Activated CD8-positive, alpha-beta memory T cell treated with anti-CD3 and anti-CD28 coated beads, Interleukin-2, amount 10 ng/mL, durations not matched to agents 7 days and 5 days (primary cell): ENCODE data around the gene FAM98A. TPM values are rescaled to one million over a fixed set of nuclear protein-coding genes. Genes with fewer than 3 reads are reported as not detected.

ENCODE experiments used
- ATAC-seq: fragments of 150-1000 bp; cut with Tn5 transposase; one replicate; pipeline ENCODE4 v1.10.0; 2021; ENCODE audit warnings: moderate library complexity
- CTCF ChIA-PET: fragments of 350-600 bp; sonication (Branson Sonifier 250); formaldehyde crosslinking; loops from one replicate; lab custom pipeline; 2021; ENCODE audit warnings: antibody characterized with exemption; lab: Charles Lee
- DNase-seq: peaks from one replicate; pipeline ENCODE4 v3.0.0-alpha.2; 2020
- H3K27ac Mint-ChIP-seq: one replicate; pipeline ENCODE4 v1.8.0; 2021; ENCODE audit warnings: mild to moderate bottlenecking, mixed read lengths
- H3K27me3 Mint-ChIP-seq: one replicate; pipeline ENCODE4 v1.8.0; 2021; ENCODE audit warnings: mixed read lengths
- H3K36me3 Mint-ChIP-seq: one replicate; pipeline ENCODE4 v1.8.0; 2021; ENCODE audit warnings: mild to moderate bottlenecking, mixed read lengths
- H3K4me1 Mint-ChIP-seq: one replicate; pipeline ENCODE4 v1.8.0; 2021; ENCODE audit warnings: mixed read lengths
- H3K4me3 Mint-ChIP-seq: one replicate; pipeline ENCODE4 v1.8.0; 2021; ENCODE audit warnings: mild to moderate bottlenecking, moderate library complexity, mixed read lengths
- H3K9me3 Mint-ChIP-seq: one replicate; pipeline ENCODE4 v1.8.0; 2022; ENCODE audit warnings: low read depth, mixed read lengths
- total RNA-seq, 2 experiments: library from RNA; stranded (reverse); gene quantifications; one replicate each; pipeline ENCODE4 v1.2.3, GENCODE V29; 2021

Gene FAM98A
- total RNA-seq, 2 experiments from 2014 or later = 36.1 to 51.7 TPM

- CTCF ChIA-PET = interaction anchor here (0.7 to 2.7 kb wide), 20 partner anchors 9 to 971 kb away, joined by 3 to 46 read pairs (median 5); partner anchors contain the start of genes FAM98A and RASGRP3
- no peak overlapping the region for H3K4me3 Mint-ChIP-seq
- H3K36me3 Mint-ChIP-seq = peaks cover 22% of the 10 kb centered on the region
- no peaks in the 10 kb centered on the region for H3K27me3 Mint-ChIP-seq
- no peak overlapping the region for H3K27ac Mint-ChIP-seq
- peaks cover 13% of the 10 kb centered on the region for H3K4me1 Mint-ChIP-seq
- ATAC-seq (peak; percentile 53), DNase-seq (no peak)
- H3K9me3 Mint-ChIP-seq = no peaks in the 10 kb centered on the region
These were observed 15.7 kb downstream of the FAM98A start for GRCh38 chr2:33583194-33583938.

- ATAC-seq (no peak), DNase-seq (no peak)
- H3K36me3 Mint-ChIP-seq = peaks cover 20% of the 10 kb centered on the region
- no peak overlapping the region for H3K27ac Mint-ChIP-seq
- H3K9me3 Mint-ChIP-seq = no peaks in the 10 kb centered on the region
- peaks cover 13% of the 10 kb centered on the region for H3K4me1 Mint-ChIP-seq
- CTCF ChIA-PET = interaction anchor here (1.3 to 2.7 kb wide), 3 partner anchors 13 to 151 kb away, joined by 3 to 46 read pairs (median 11); partner anchors contain the start of gene RASGRP3
- no peak overlapping the region for H3K4me3 Mint-ChIP-seq
- no peaks in the 10 kb centered on the region for H3K27me3 Mint-ChIP-seq
These were observed 17.2 kb downstream of the FAM98A start for GRCh38 chr2:33581872-33582271.

DNA sequence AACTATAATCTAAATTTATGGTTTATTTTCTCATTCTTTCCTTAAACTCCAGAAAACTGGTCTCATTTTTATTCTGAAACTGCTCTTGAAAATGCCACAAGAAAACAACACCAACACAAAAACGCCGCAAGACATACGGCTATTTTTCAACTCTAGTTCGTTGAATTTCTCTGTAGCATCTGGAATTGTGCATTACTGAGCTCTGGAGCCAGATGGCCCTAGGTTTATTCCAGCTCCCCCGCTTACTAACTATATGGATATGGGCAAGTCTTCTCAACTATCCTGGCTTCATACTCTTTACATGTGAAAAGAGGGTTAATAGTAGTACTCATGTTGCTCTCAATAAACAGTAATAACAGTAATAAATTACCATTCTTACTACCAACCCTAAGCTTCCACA is 19.9 kb downstream of the FAM98A start:
- Mint-ChIP-seq H3K27ac (no peak overlapping the region), H3K9me3 (no peaks in the 10 kb centered on the region), H3K4me3 (no peak overlapping the region), H3K36me3 (peaks cover 8% of the 10 kb centered on the region), H3K27me3 (no peaks in the 10 kb centered on the region), H3K4me1 (peaks cover 13% of the 10 kb centered on the region)
- no peak for DNase-seq
- CTCF ChIA-PET = no interaction called here
- ATAC-seq = no peak

- no peak overlapping the region for H3K4me3 Mint-ChIP-seq
- no peak for ATAC-seq
- H3K27ac Mint-ChIP-seq = no peak overlapping the region
- CTCF ChIA-PET = no interaction called here
- no peak for DNase-seq
- H3K27me3 Mint-ChIP-seq = no peaks in the 10 kb centered on the region
- peaks cover 5% of the 10 kb centered on the region for H3K36me3 Mint-ChIP-seq
- H3K4me1 Mint-ChIP-seq = peaks cover 13% of the 10 kb centered on the region
- H3K9me3 Mint-ChIP-seq = no peaks in the 10 kb centered on the region
These were observed 21.4 kb downstream of the FAM98A start for GRCh38 chr2:33577668-33578067.

GRCh38 chr2:33577084-33577483 is 22.0 kb downstream of the FAM98A start:
- H3K36me3 Mint-ChIP-seq = peaks cover 3% of the 10 kb centered on the region
- no peaks in the 10 kb centered on the region for H3K9me3 Mint-ChIP-seq
- DNase-seq (no peak), ATAC-seq (no peak)
- CTCF ChIA-PET = no interaction called here
- H3K27ac Mint-ChIP-seq = no peak overlapping the region
- H3K27me3 Mint-ChIP-seq = no peaks in the 10 kb centered on the region
- peaks cover 7% of the 10 kb centered on the region for H3K4me1 Mint-ChIP-seq
- H3K4me3 Mint-ChIP-seq = no peak overlapping the region

DNA sequence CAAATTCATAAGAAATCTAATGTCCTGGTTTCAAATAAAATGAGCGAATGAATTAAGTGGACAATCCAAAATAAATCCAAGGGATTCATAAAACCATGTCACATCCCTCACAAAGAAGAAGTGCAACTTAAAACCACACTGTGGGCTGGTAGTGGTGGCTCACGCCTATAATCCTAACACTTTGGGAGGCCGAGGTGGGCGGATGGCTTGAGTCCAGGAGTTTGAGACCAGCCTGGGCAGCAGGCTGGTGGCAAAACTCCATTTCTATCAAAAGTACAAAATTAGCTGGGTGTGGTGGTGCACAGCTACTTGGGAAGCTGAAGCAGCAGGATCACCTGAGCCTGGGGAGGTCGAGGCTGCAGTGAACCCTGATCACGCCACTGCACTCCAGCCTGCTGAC is 25.4 kb downstream of the FAM98A start:
- Mint-ChIP-seq H3K4me1 (peaks cover 8% of the 10 kb centered on the region), H3K9me3 (no peaks in the 10 kb centered on the region), H3K27ac (no peak overlapping the region), H3K36me3 (no peaks in the 10 kb centered on the region), H3K27me3 (no peaks in the 10 kb centered on the region), H3K4me3 (no peak overlapping the region)
- ATAC-seq = no peak
- DNase-seq = no peak
- CTCF ChIA-PET = no interaction called here

- peaks cover 8% of the 10 kb centered on the region for H3K4me1 Mint-ChIP-seq
- no peaks in the 10 kb centered on the region for H3K9me3 Mint-ChIP-seq
- no peak overlapping the region for H3K27ac Mint-ChIP-seq
- no peaks in the 10 kb centered on the region for H3K36me3 Mint-ChIP-seq
- ATAC-seq (no peak), DNase-seq (no peak)
- CTCF ChIA-PET = interaction anchor here (0.6 to 1.2 kb wide), 2 partner anchors 8 to 796 kb away, joined by 3 read pairs; no protein-coding TSS in a partner anchor
- no peak overlapping the region for H3K4me3 Mint-ChIP-seq
- H3K27me3 Mint-ChIP-seq = no peaks in the 10 kb centered on the region
These were observed 28.4 kb downstream of the FAM98A start for GRCh38 chr2:33570681-33571080.

GRCh38 chr2:33561872-33562271 is 37.2 kb downstream of the FAM98A start:
- DNase-seq (no peak), ATAC-seq (no peak)
- Mint-ChIP-seq H3K4me3 (no peak overlapping the region), H3K9me3 (no peaks in the 10 kb centered on the region), H3K36me3 (peaks cover 36% of the 10 kb centered on the region), H3K27me3 (no peaks in the 10 kb centered on the region), H3K4me1 (peaks cover 2% of the 10 kb centered on the region), H3K27ac (no peak overlapping the region)
- CTCF ChIA-PET = no interaction called here

DNA sequence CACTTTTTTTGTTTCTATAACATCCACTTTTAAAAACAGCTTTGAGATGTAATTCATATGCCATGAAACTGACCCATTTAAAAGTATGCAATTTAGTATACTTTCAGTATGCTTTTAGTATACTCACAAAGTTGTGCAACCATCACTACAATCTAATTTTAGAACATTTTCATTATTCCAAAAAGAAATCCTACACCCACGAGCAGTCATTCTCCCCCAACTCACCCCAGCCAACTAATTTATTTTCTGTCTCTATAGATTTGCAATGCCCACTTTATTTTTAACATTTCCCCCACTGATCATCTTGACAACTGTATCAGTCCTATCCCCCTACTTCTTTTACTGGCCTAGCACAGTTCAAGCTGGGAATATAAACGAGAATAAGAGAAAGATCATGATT is 39.1 kb downstream of the FAM98A start:
- ATAC-seq (no peak), DNase-seq (no peak)
- Mint-ChIP-seq H3K4me1 (peaks cover 3% of the 10 kb centered on the region), H3K9me3 (no peaks in the 10 kb centered on the region), H3K36me3 (peaks cover 31% of the 10 kb centered on the region), H3K27me3 (no peaks in the 10 kb centered on the region), H3K27ac (no peak overlapping the region), H3K4me3 (no peak overlapping the region)
- CTCF ChIA-PET = interaction anchor here (1.2 kb wide), 1 partner anchor 180 kb away, joined by 3 read pairs; no protein-coding TSS in a partner anchor

DNA sequence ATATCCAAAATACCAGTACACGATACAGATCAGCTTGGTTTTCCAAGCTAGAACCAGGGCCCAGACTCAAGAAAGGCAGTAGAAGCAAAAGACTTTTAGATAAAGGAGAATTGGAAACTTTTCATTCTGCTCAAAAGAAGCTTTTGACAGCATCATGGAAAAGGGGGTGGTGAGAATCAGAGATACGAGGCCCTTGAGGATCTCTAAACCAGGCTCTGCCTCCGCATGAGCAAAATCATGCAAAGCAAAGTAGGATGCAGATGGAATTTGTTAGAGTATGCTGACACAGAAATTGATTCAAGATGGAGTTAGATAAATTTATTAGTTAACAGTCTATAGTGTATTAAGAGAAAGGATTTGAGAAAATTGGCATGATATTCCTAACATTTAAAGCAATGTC is 39.8 kb downstream of the FAM98A start:
- ATAC-seq = no peak
- H3K27me3 Mint-ChIP-seq = no peaks in the 10 kb centered on the region
- no peak for DNase-seq
- H3K36me3 Mint-ChIP-seq = peaks cover 29% of the 10 kb centered on the region
- H3K4me3 Mint-ChIP-seq = no peak overlapping the region
- peaks cover 7% of the 10 kb centered on the region for H3K4me1 Mint-ChIP-seq
- no peaks in the 10 kb centered on the region for H3K9me3 Mint-ChIP-seq
- no peak overlapping the region for H3K27ac Mint-ChIP-seq
- CTCF ChIA-PET = no interaction called here

DNA sequence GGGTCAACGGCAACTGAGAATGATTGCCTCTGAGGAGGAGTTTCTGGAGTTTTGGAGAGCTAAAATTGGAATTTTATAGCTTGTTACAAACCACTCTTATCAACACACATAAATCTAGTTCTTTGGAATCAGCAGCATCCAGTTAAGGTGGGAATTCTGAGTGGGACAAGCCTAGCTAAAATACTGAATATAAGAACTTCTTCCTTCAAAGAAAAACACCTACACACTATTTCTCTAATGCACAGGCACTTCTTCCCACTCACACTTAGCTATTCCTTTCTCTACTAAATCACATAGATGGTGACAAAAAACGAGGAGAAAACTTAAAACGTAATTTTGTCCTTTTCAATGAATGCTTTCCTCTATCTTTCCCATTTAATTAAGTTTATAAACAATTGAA is 43.4 kb downstream of the FAM98A start:
- CTCF ChIA-PET = interaction anchor here (1.3 kb wide), 1 partner anchor 8 kb away, joined by 4 read pairs; no protein-coding TSS in a partner anchor
- Mint-ChIP-seq H3K4me1 (peaks cover 7% of the 10 kb centered on the region), H3K4me3 (no peak overlapping the region), H3K36me3 (peaks cover 18% of the 10 kb centered on the region), H3K27ac (no peak overlapping the region), H3K9me3 (no peaks in the 10 kb centered on the region), H3K27me3 (no peaks in the 10 kb centered on the region)
- ATAC-seq (no peak), DNase-seq (no peak)

DNA sequence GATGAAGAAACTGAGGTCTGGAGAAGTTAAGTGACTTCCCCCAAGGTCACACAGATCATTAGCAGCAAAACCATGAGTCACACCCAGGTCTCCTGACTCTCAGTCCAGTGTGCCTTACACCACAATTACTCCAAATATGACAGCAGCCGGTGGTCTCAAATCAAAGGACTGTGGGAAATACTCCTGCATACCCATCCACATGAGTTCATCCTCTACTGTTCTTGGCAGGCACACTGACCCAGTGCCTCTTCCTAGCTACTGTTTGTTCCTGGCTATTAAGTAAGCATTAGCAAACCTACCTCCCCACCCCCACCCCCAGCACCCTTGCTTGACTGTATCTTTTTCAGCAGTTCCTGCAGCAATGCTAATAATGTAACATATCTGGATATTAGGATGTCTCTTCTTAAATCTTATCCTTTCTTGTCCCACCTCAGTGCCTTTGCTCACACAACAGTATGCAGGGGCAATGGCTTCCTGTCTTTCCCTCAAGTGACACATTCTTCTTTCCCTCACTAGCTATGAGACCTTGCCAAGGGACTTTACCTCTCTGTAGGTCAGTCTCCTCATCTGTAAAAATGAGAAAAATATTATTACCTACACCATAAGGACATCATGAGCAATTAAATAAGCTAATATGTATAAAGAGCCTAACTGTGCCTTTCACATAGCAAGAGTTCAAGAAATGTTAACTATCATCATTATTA is 46.2 kb downstream of the FAM98A start:
- no peak for ATAC-seq
- Mint-ChIP-seq H3K4me1 (peaks cover 5% of the 10 kb centered on the region), H3K9me3 (no peaks in the 10 kb centered on the region), H3K4me3 (no peak overlapping the region), H3K36me3 (peaks cover 10% of the 10 kb centered on the region), H3K27me3 (no peaks in the 10 kb centered on the region), H3K27ac (no peak overlapping the region)
- no peak for DNase-seq
- CTCF ChIA-PET = no interaction called here

- H3K4me1 Mint-ChIP-seq = peaks cover 5% of the 10 kb centered on the region
- CTCF ChIA-PET = no interaction called here
These were observed 48.9 kb downstream of the FAM98A start for GRCh38 chr2:33550206-33550605.

More at GRCh38 chr2:33550206-33550605, 48.9 kb downstream of the FAM98A start:
- H3K9me3 Mint-ChIP-seq = no peaks in the 10 kb centered on the region
- H3K4me3 Mint-ChIP-seq = no peak overlapping the region
- no peaks in the 10 kb centered on the region for H3K27me3 Mint-ChIP-seq
- DNase-seq (no peak), ATAC-seq (no peak)
- H3K27ac Mint-ChIP-seq = no peak overlapping the region
- peaks cover 18% of the 10 kb centered on the region for H3K36me3 Mint-ChIP-seq
